HG03039 (cell line): ENCODE data around the gene HELQ.
"Not testable (repeated sequence)": the region's sequence is repeated elsewhere in the genome, so short reads cannot be mapped to it uniquely, and the experiment has no call there.

Experiments
- ATAC-seq: cut with Tn5 transposase; IDR thresholded peaks from one replicate; pipeline ENCODE4 v1.9.1; 2021; ENCODE audit warnings: mild to moderate bottlenecking, moderate library complexity; ENCODE audit not compliant: unreplicated experiment

The HELQ gene

GRCh38 chr4:83455281-83456183 lies at the start of gene HELQ, which contains the start of gene MRPS18C:
Gene HELQ (minus strand): TSS chr4:83455823. CDS start chr4:83455693, 130 bp downstream.
Gene MRPS18C (plus strand): TSS chr4:83456058. CDS start chr4:83456078, 20 bp downstream.
- ATAC-seq = peak; percentile 92

GRCh38 chr4:83504996-83505395 lies 49.4 kb upstream of the HELQ start:
- ATAC-seq = no peak

GRCh38 chr4:83504503-83504902 lies 48.9 kb upstream of the HELQ start:
- ATAC-seq = no peak

GRCh38 chr4:83503974-83504373 lies 48.4 kb upstream of the HELQ start:
- ATAC-seq = no peak

GRCh38 chr4:83501671-83502070 lies 46.0 kb upstream of the HELQ start:
- ATAC-seq = not testable (repeated sequence)

GRCh38 chr4:83498187-83498586 lies 42.6 kb upstream of the HELQ start:
- no peak for ATAC-seq

GRCh38 chr4:83496085-83496917 lies 40.7 kb upstream of the HELQ start:
- ATAC-seq = not testable (repeated sequence)

GRCh38 chr4:83490876-83491450 lies 35.3 kb upstream of the HELQ start:
- ATAC-seq = peak; percentile 65

- ATAC-seq = no peak
These were observed 34.2 kb upstream of the HELQ start for GRCh38 chr4:83489711-83490326.

GRCh38 chr4:83486457-83487129 lies 31.0 kb upstream of the HELQ start:
- no peak for ATAC-seq

- ATAC-seq = peak; percentile 97
These were observed 29.2 kb upstream of the HELQ start, which contains the start of gene ABRAXAS1 for GRCh38 chr4:83484500-83485461. Gene ABRAXAS1 (minus strand): TSS chr4:83485100. CDS start chr4:83485072, 28 bp downstream.

- ATAC-seq = no peak
These were observed 18.3 kb upstream of the HELQ start for GRCh38 chr4:83473966-83474365.

- no peak for ATAC-seq
These were observed 17.8 kb upstream of the HELQ start for GRCh38 chr4:83473423-83473822.

- ATAC-seq = no peak
These were observed 520 bp upstream of the HELQ start for GRCh38 chr4:83456184-83456501.

- no peak for ATAC-seq
These were observed 937 bp downstream of the HELQ start for GRCh38 chr4:83454686-83455085.

GRCh38 chr4:83449009-83449408 lies 6.6 kb downstream of the HELQ start:
- ATAC-seq = no peak

- ATAC-seq = no peak
These were observed 14.7 kb downstream of the HELQ start for GRCh38 chr4:83440899-83441298.

GRCh38 chr4:83440148-83440814 lies 15.3 kb downstream of the HELQ start:
- no peak for ATAC-seq

- ATAC-seq = no peak
These were observed 16.9 kb downstream of the HELQ start for GRCh38 chr4:83438719-83439118.
